Activated CD4-positive, alpha-beta T cell treated with anti-CD3 and anti-CD28 coated beads, Interleukin-2, Interleukin-6, amounts not matched to agents 100 ng/mL and 50 ng/mL, durations not matched to agents 16 hours and 8 hours (primary cell): ENCODE measurements around the gene ORM2.

Experiments used
- DNase-seq: peaks from one replicate; pipeline ENCODE4 v3.0.0-alpha.2; 2020

Gene ORM2

DNA sequence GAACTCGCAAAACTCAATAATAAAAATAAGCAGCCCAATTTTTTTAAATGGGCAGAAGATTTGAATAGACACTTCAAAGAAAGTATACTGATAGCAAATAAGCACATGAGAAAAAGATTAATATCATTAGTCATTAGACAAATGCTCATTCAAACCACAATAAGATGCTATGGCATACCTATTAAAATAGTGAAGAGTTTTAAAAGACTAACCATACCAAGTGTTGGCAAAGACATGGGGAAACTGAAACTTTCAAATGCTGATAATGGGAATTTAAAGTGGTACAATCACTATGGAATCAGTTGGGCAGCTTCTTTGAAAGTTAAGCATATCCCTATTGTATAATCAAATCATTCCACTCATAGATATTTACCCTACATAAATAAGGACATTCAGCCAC lies 33.3 kb upstream of the ORM2 start:
- DNase-seq = no peak

DNA sequence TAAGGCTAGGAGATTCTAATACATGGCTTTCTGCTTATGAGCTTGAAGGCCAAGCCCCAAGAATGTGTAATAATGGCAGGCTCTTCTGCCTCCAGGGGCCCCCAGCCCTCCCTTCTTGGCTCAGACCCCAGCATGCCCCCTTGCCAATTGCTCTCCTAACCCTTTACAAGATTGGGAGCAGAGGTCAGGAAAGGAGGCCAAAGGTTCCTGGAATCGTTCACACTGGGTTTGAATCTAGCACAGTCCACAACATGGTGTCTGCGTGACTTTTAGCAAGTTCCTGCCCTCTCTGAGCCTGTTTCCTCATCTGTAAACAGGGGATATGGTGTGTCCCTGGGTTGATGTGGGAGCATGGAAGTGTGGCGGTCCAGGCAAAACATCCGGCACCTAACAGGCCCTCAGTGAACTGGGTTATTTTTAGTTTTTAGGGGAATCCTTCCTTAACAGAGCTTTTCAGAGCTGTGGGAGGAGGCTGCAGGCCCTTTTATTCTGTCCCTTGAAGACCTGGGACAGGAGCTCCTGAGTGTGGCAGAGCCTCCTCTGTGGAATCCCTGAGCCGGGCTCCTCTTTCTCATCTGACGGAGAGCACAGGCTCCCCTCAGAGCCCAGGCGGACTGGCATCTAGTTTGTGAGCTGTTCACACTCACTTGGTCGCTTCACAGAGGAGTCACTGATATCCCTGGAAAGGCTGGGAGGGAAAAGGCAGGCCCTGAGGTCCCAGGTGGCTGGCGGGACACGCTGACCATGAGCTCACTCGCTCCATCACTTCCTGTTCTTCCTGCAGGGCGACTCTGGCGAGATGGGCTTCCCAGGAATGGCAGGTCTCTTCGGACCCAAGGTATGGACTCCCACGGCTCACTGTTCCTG lies 30.1 kb upstream of the ORM2 start:
- no peak for DNase-seq

DNA sequence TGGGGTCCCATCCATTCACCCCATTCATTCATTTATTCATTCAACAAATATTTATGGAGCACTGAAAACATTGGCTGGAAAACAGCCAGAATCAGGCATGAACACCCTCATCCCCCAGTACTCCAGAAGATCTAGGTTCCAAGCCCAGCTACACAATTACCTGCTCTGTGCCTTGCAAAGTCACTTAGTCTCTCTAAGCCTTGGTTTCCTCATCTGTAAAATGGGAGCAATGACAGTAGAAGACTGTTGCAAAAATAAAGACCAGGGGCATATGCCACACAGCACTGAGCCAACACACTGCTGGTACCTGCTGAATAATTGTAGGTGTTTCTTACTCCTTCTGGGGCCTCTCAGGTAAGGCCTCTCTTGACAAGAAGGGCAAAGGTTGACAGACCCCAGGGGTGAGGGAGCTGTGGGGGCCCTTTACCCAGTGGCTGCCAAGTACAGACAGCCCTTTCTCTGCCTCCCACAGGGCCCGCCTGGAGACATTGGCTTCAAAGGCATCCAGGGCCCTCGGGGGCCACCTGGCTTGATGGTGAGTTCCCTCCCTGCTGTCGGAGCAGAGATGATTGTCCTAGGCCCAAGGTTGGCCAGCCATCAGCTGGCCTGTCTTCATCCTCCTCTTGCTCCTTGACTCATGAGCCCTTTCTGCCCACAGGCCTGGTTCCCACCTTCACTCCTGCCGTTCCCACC lies 29.4 kb upstream of the ORM2 start:
- DNase-seq = no peak

DNA sequence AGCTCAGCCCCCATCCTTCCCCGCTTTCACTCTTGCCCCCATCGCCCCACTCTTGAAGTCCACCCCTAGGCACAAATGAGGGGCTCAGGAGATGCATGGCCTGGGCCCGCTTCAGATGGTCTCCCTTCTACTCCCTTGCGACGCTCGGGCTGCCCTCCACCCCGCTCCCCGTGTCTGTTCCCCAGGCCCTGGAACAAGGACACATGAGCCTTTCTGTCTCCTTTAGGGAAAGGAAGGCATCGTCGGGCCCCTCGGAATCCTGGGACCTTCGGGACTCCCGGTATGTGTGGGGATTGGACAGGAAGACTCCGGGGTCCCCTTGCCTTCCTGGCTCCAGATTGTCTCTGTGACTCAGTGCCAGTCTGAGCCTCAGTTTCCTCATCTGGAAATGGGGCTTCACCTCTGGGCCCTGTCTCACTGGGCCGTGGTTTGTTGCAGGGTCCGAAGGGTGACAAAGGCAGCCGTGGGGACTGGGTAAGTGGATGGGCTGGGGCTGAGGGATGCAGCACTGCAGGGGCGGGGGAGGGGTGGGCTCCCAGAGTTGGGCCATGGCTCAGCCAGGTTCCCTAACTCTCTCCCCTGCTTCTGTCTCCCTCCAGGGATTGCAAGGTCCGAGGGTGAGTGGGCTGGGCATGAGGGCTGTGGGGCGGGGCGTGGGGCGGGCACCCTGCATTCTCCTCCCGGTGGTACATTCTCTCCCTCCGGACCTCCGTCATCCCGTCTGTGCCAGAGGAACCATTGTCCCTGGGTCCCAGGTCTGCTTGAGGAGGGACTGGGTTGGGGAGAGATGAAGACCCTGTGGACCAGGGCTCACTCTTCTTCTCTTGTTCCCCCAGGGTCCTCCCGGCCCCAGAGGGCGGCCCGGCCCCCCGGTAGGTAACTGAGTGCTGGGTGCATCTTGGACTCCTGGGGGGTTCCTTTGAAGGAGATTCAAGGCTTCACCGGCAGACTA lies 28.5 kb upstream of the ORM2 start:
- DNase-seq = no peak

DNA sequence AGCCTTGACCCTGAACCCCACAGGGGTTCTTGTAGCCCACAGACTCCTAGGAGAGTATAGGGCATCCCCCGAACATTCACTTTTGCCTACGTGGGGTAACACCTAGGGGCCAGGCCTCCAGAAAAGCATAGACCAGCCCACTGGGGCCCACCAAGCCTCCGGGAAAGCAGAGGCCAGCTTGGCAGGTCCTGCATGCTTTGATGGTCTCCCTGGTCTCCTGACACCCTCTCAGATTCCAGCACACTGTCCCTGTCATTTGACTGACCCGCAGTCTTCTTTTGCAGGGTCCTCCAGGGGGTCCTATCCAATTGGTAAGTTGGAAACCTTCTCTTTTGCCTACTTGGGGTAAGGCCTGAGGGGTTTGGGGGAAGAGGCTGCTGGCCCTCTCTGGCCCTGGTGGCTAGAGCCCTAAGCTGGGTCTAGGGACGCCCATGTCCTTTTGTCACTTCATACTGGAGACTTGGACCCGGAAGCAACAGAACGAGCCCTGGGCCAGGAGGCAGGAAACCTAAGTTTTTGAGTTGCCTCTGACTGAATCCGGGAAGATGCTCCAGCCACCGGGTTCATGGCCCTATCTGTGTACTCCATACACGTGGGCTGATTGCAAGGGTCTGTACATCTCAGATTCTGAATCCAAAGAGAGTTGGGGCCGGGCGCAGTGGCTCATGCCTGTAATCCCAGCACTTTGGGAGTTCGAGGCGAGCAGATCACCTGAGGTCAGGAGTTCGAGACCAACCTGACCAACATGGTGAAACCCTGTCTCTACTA lies 27.7 kb upstream of the ORM2 start:
- no peak for DNase-seq

DNA sequence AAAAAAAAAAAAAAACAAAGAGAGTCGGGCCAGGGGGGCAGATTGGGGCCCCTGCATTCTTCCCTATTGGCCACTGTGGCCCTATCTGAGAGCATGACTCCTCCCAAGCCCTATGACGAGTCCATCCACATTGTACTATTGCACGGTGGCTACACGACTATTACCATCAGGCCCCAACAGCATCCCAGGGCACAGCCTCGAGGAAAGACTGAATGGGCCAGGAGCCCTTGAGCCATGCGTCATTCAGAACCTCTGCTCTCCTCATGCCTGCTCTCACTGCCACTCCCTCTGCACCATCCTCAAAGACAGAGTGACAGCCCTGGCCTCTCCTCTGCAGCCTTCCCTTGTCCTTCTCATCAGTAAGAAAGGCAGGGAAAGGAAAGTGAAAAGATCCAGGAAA lies 26.9 kb upstream of the ORM2 start:
- no peak for DNase-seq

DNA sequence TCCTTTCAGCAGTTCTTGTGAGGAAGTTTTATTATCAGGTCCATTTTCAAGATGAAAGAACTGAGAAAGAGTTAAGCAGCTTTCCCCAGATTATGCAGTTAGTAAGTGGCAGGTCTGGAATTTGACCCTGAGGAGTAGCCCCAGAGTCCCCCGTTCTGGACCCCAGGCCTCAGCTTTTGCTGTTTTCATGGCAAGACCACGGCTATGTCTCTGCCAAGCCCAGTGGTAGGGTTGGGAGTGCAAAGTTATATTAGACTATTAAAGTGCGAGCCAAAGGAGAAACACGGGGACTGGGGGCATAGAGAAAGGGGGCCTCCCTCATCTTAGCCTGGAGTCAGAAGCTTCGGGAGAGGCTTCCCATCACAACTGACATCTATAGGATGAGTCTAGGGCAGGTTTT lies 26.1 kb upstream of the ORM2 start:
- DNase-seq = no peak

DNA sequence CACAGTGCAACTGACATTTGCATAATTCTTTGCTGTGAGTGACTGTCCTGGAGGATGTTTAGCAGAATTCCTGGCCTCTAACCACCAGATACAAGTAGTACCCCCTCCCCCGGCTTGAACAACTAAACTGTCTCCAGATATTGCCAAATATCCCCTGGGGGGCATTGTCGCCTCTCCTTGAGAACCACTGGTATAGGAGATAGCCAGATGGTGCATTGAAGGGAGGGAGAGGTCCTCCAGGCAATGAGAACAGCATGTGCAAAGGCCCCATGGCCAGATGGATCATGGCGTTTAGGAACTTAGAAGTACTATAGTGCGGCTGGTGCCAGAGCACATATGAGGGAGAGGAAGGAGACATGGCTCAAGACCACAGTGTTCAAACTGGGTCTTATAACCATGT lies 25.7 kb upstream of the ORM2 start:
- DNase-seq = no peak

DNA sequence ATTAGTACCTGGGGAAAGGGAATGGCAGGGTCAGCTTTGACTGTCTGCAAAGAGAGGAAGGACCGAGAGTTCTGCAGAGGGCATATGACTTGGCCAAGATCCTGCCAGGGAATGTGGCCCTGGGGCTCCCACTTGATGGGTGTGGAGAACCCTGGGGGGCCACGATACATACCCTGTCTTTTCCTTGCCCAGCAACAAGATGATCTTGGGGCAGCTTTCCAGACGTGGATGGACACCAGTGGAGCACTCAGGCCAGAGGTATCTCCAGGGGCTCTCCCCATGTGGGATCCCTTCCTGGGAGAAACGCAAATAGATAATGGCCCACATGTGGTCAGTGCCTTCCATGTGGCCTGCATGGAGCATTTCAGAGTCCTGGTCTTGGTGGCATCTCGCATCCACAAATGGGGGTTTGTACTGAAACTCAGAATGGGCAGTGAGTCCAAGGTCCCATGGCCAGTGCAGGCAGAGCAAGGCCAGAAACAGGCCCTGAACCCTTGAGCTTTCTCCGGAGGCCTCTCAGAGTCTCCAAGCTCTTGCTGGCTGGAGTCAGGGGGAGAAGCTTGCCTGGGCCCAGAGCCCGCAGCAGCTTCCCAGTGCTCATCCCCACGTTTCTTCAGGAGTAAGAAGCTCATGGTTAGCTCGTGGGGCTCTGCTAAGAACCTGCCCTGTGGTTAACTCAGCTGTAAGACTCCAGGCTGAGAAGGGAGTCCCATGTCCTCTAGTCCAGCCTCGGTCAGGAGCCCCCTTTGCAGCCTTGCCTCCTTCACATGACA lies 25.1 kb upstream of the ORM2 start:
- DNase-seq = no peak

DNA sequence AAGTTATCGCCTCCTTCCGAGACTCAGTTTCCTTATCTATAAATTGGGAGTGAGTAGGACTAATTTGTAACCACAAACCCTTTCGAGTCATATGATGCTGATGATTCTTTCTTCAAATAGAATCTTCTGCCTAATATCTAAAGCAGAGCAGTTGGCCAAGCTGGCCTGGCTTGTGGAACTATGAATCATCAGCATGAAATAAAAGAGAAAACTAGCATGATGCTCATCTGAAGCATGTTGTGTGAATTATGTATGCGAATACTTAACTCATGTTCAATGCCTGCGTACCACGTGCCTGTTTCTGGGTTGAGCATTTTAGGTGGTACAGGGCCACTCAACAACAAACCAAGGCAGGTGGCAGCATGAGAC lies 21.8 kb upstream of the ORM2 start:
- no peak for DNase-seq

DNA sequence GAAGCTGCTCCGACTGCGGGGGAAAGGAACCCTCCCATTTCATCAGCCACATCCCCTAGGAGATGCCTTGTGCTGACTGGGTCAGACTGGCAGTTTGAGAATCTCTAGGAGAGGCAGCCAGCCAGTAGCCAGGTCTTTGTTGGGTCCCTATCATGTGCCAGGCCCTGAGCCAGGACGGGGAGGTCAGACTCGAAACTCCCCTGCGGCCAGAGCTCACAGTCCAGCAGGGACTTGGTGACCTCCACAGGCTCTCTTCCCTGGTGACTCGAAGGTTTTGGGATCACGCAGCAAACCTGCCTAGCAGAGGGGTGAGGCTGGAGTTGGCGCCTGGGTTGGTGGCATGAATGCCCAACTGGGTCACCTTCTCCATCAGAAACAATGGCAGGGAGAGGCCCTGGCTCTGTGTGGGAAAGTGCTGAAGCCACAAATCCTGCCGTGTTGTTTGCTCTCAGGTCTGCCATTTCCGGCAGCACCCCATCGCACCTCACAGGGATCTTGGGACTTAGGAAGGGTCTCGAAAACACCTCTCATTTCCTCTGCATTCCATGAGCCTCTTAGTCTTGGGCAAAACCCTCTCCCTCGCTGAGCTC lies 21.2 kb upstream of the ORM2 start:
- DNase-seq = no peak

DNA sequence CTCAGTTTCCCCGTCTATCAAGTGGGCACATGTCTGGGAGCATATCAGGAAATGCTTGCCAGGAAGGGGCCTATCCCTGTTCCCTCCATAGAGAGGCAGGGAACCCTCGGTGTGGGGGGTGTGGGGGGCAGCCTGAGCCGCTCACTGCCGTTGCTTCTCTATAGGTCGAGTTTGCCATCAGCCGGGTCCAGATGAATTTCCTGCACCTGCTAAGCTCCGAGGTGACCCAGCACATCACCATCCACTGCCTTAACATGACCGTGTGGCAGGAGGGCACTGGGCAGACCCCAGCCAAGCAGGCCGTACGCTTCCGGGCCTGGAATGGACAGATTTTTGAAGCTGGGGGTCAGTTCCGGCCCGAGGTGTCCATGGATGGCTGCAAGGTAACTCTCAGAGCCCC lies 20.6 kb upstream of the ORM2 start:
- DNase-seq = no peak

DNA sequence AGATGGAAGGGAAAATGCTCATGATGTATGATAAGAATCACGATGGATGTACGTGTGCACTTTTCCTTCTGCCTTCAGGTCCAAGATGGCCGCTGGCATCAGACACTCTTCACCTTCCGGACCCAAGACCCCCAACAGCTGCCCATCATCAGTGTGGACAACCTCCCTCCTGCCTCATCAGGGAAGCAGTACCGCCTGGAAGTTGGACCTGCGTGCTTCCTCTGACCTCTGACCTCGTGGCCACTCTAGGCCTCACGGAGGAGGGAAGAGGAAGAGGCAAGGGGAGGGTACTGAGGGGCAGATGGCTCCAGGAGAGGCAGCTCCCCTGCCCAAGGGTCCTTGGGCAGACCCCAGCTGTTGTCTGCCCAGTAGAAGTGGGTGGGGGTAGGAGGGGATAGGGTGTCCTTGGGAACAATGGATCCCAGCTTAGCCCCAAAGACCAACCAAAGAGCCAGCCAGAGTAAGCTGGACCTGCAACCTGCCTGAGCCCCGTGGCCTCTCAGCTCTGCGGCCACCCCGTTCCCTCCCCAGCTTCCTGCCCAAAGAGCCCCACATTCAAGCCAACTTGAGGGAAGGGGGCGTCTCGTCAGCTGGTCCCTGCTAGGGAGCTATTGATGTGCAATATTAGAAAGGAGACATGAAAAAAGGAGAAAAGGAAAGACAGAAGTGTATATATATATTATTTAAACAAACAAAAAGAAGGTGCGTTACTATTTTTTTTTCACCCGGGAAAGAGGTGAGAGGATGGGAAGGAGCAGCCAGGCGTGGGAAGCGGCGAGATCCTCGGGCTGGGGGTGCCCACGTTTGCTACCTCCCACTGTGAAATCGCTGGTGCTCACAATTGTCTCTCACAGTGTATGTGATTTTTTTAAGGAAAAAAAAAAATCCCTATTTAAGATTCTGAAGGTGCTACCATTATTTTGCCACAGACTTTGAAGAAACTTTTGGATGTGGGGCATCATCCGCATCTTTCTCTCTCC lies 18.9 kb upstream of the ORM2 start:
- no peak for DNase-seq

DNA sequence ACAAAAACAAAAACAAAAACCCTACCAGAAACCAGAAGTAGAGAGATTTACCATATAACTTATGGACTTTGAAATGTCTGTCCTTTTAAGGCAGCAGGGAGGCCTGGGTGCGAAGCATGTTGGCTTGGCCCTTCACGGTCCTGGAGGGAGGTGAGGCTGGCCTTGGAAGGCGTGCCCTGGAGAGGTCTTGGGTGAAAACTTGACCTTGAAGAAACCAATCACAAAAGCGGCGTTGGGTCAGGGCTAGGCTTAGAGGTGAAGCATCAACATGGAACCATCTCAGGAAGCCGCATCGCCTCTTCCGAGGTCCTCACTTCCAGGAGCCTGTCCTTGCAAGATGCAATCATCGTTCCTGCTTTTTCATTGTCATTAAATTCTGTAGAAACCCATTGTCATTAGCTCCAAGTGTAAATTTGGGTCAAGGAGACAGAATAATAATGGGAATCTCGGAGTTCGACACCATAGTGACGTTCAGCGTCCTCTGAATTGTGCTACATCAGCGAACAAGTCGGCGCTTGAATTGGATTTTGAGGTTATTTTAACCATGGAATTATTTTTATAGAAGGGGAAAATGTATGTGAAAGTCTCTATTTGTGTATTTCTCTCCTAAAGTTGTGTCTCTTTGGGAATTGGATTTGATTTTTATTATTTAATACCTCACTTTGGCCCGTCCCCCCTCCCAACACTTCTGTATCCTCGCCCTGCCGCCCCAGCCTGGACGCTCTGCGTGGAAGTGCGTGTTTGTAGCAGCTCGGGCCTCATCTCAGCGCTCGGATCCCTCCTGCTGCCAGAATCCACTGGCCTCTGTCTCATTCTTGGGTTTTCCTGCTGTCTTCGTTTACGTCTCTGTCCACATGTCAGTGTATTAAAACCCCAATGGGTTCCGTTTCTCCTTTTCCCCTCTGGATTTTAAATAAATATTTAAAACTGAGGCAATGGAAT lies 17.8 kb upstream of the ORM2 start:
- DNase-seq = no peak

DNA sequence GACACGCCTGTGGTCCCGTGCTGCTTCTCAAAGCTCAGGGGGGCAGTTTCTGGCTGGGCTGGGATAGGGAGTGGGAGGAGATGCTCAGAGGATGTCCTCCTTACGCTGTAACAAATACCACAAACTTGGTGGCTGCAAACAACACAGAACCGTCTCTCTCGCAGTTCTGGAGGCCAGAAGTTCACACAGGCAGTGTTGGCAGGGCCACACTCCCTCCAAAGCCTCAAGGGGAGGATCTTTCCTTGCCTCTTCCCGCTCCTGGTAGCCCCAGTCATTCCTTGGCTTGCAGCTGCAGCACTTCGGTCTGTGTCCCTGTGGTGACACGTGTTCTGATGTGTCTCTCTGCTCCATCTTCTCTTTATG lies 17.2 kb upstream of the ORM2 start:
- no peak for DNase-seq

DNA sequence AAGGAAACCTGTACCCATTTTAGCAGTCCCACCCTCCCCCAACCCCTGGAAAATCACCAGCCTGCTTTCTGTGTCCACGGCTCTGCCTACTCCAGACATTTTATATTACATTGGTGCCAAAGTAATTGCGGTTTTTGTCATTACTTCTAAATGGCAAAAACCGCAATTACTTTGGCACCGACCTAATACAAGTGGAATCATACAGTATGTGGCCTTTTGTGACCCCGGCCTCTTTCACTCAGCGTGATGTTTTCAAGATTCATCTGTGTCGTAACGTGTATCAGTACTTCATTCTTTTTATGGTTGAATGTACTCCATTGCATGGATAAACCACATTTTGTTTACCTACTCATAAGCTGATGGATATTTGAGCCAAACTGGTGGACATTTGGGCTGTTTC lies 16.5 kb upstream of the ORM2 start:
- DNase-seq = no peak

DNA sequence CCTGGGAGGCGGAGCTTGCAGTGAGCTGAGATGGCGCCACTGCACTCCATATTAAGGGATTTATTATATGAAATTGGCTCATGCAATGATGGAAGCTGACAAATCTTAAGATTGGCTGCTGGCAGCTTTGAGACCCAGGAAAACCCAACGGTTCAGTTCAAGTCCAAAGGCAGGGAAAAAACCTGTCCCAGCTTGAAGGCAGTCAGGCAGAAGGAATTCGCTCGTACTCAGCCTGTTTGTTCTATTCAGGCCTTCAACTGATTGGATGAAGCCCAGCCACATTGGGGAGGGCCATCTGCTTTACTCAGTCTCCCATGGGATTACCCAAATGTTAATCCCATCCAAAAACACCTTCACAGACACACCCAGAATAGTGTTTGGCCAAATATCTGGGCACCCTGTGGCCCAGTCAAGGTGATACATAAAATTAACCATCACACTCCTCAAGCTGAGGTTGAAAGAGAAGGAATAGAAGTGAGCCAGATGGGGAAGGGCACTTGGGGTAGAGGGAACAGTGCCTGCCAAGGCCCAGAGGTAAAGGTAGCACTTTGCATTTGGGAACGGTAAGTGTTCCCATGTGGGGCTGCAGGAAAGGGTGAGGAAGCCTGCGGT lies 15.3 kb upstream of the ORM2 start:
- no peak for DNase-seq

DNA sequence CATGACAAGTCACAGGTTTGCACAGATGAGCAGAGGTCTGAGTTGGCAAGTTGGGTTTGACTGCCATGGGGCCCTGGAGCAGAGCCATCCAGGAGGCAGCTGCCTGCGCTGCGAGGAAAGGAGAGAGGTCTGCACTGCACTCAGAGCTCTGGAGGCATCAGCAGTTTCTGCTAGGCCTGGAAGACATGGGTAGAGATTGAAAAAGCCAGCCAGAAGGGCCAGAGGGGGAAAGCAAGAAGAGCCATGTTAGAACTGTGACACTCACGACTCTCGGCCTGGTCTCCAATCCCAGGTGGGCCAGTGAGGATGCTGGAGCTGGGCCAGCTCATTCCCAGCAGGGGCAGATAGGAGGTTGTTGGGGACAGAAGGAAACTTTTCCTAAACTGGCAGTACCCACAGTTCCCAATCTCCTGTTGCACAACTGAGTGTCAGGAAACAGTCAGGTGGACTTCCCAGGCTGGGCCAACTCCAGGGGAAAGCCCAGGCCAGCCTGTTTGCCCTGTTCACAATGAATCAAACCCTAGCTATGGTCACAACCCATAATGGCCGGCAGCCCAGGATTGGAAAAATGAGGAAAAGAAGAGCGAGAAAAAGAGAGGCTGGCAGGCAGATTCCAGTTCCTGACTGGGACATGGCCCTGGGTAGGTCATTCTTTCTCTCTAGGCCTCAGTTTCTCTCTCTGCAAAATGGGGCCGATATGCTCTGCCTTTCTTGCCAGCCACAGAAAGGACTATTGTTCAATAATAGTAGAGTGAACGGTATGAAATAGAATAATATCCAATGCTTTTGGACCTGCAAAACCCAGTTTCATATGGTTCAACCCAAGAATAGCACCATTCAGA lies 14.6 kb upstream of the ORM2 start:
- no peak for DNase-seq
